Measurements from ENCODE around the gene ZBTB20. TPM values are rescaled to one million over a fixed set of nuclear protein-coding genes. Genes with fewer than 3 reads are reported as not detected.

The ZBTB20 gene
- total RNA-seq, 1 donor from 2014 or later: 61.0 TPM

GRCh38 chr3:114566162-114566755 lies 580.8 kb downstream of the ZBTB20 start:
- no peak for DNase-seq
- Histone ChIP-seq H3K4me1 (no peaks in the 10 kb centered on the region), H3K27ac (no peak overlapping the region), H3K36me3 (no peaks in the 10 kb centered on the region), H3K4me3 (no peak overlapping the region), H3K9me3 (no peaks in the 10 kb centered on the region), H3K27me3 (no peaks in the 10 kb centered on the region)
- no peak for ATAC-seq
- TF ChIP-seq, protein P1, sequence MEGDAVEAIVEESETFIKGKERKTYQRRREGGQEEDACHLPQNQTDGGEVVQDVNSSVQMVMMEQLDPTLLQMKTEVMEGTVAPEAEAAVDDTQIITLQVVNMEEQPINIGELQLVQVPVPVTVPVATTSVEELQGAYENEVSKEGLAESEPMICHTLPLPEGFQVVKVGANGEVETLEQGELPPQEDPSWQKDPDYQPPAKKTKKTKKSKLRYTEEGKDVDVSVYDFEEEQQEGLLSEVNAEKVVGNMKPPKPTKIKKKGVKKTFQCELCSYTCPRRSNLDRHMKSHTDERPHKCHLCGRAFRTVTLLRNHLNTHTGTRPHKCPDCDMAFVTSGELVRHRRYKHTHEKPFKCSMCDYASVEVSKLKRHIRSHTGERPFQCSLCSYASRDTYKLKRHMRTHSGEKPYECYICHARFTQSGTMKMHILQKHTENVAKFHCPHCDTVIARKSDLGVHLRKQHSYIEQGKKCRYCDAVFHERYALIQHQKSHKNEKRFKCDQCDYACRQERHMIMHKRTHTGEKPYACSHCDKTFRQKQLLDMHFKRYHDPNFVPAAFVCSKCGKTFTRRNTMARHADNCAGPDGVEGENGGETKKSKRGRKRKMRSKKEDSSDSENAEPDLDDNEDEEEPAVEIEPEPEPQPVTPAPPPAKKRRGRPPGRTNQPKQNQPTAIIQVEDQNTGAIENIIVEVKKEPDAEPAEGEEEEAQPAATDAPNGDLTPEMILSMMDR (IDR thresholded peaks at IDR 0.05): no peak
- intact Hi-C loops (cut with DNase I): no loop called here

DNA sequence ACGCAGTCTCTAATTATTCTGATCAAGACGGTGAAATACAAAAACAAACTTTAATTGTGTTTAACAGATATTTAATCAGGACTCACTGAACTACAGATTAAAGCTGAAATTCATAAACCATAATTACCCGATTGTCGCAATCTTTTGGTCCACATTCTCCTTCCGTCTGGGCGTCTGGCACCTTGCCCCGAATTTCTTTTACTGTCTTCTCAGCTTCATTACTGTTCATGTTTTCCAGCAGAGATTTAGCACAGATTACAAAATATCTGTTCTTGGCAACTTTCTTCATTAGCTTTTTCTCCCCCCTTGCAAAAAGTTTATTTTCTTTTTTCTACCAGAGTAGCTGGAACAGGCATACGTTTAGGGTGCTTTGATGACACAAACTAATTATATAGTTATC lies 581.9 kb downstream of the ZBTB20 start:
- H3K4me3 ChIP-seq: no peak overlapping the region
- H3K27ac ChIP-seq: no peak overlapping the region
- intact Hi-C loops (cut with DNase I): no loop called here

DNA sequence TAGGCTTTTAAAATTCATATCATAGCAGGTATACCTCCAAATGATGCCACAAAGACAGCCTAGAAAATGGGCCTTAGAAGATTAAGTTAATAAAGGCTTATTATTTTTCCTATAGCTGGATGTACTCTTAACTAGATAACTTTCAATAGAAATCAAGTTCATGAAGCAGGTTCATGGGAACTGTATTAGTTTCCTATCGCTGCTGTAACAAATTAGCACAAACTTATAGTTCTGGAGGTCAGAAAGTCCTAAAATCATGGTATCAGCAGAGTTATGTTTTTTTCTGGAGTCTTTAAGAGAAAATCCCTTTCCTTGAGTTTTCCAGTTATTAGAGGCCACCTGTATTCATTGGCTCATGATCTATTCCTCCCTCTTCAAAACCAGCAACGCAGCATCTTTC lies 583.4 kb downstream of the ZBTB20 start:
- Histone ChIP-seq H3K27ac (no peak overlapping the region), H3K36me3 (no peaks in the 10 kb centered on the region), H3K4me3 (no peak overlapping the region), H3K9me3 (no peaks in the 10 kb centered on the region), H3K4me1 (no peaks in the 10 kb centered on the region), H3K27me3 (no peaks in the 10 kb centered on the region)
- ATAC-seq (no peak), DNase-seq (no peak)
- intact Hi-C loops (cut with DNase I): no loop called here
- TF ChIP-seq, protein P1 (IDR thresholded peaks at IDR 0.05): no peak

More for the DNA sequence above, 581.9 kb downstream of the ZBTB20 start:
- Histone ChIP-seq H3K36me3 (no peaks in the 10 kb centered on the region), H3K27me3 (no peaks in the 10 kb centered on the region), H3K9me3 (no peaks in the 10 kb centered on the region), H3K4me1 (no peaks in the 10 kb centered on the region)
- DNase-seq: no peak
- TF ChIP-seq, protein P1 (IDR thresholded peaks at IDR 0.05): no peak
- no peak for ATAC-seq

GRCh38 chr3:114562557-114562956 lies 584.5 kb downstream of the ZBTB20 start:
- Histone ChIP-seq H3K36me3 (no peaks in the 10 kb centered on the region), H3K9me3 (no peaks in the 10 kb centered on the region), H3K4me1 (no peaks in the 10 kb centered on the region), H3K4me3 (no peak overlapping the region), H3K27me3 (no peaks in the 10 kb centered on the region), H3K27ac (no peak overlapping the region)
- TF ChIP-seq, protein P1 (IDR thresholded peaks at IDR 0.05): no peak
- DNase-seq (no peak), ATAC-seq (no peak)
- intact Hi-C loops (cut with DNase I): no loop called here

GRCh38 chr3:114558271-114558670 lies 588.8 kb downstream of the ZBTB20 start:
- Histone ChIP-seq H3K27me3 (no peaks in the 10 kb centered on the region), H3K4me1 (no peaks in the 10 kb centered on the region), H3K27ac (no peak overlapping the region), H3K36me3 (no peaks in the 10 kb centered on the region), H3K9me3 (no peaks in the 10 kb centered on the region), H3K4me3 (no peak overlapping the region)
- TF ChIP-seq, protein P1 (IDR thresholded peaks at IDR 0.05): no peak
- ATAC-seq (no peak), DNase-seq (no peak)
- intact Hi-C loops (cut with DNase I): no loop called here

GRCh38 chr3:114557791-114558190 lies 589.3 kb downstream of the ZBTB20 start:
- H3K4me1 ChIP-seq: no peaks in the 10 kb centered on the region
- no peaks in the 10 kb centered on the region for H3K36me3 ChIP-seq
- H3K4me3 ChIP-seq: no peak overlapping the region
- H3K27me3 ChIP-seq: no peaks in the 10 kb centered on the region
- no peak overlapping the region for H3K27ac ChIP-seq
- ATAC-seq (no peak), DNase-seq (no peak)
- intact Hi-C loops (cut with DNase I): no loop called here
- TF ChIP-seq, protein P1 (IDR thresholded peaks at IDR 0.05): no peak
- H3K9me3 ChIP-seq: no peaks in the 10 kb centered on the region

Measured in upper lobe of right lung (tissue), 1 donor.